OCI-LY1 (cell line): Measurements from ENCODE around the gene NUP210.
A peak's percentile ranks its signal among the peaks of the same experiment; 100 is the strongest.

Source experiments
- H2AFZ ChIP-seq: fragments of 200-600 bp; sonication (generic), shearing (Covaris generic); 2 replicates; pipeline ENCODE4 v1.6.0; 2014; ENCODE audit warnings: antibody characterized with exemption, mild to moderate bottlenecking, low read length
- H3F3A ChIP-seq: fragments of 200-600 bp; sonication (generic), shearing (Covaris generic); 2 replicates; pipeline ENCODE4 v1.6.0; 2014; ENCODE audit warnings: mild to moderate bottlenecking, antibody characterized with exemption, low read length, moderate library complexity; ENCODE audit not compliant: insufficient read depth
- H3K27ac ChIP-seq: fragments of 200-600 bp; sonication (generic); 2 replicates; pipeline ENCODE4 v1.5.1; 2014; ENCODE audit warnings: low read length, mixed run types, mild to moderate bottlenecking, low read depth; ENCODE audit not compliant: poor library complexity, severe bottlenecking
- H3K27me3 ChIP-seq: fragments of 200-600 bp; sonication (generic); 2 replicates; pipeline ENCODE4 v1.6.0; 2014; ENCODE audit warnings: antibody characterized with exemption, mild to moderate bottlenecking, low read length, moderate library complexity; ENCODE audit not compliant: insufficient read depth
- H3K36me3 ChIP-seq: fragments of 200-600 bp; sonication (generic); 2 replicates; pipeline ENCODE4 v1.6.1; 2014; ENCODE audit warnings: mild to moderate bottlenecking, antibody characterized with exemption, low read length, moderate library complexity, mixed read lengths; ENCODE audit not compliant: insufficient read depth
- H3K4me1 ChIP-seq: fragments of 200-600 bp; sonication (generic); 2 replicates; pipeline ENCODE4 v1.5.1; 2014; ENCODE audit warnings: mild to moderate bottlenecking, low read length, moderate library complexity; ENCODE audit not compliant: insufficient read depth, severe bottlenecking
- H3K4me2 ChIP-seq: fragments of 200-600 bp; sonication (generic), shearing (Covaris generic); 2 replicates; pipeline ENCODE4 v1.6.1; 2014; ENCODE audit warnings: low read length
- H3K4me3 ChIP-seq: fragments of 200-600 bp; sonication (generic); 2 replicates; pipeline ENCODE4 v1.5.1; 2014; ENCODE audit warnings: low read length, low read depth, mild to moderate bottlenecking, mixed read lengths; ENCODE audit not compliant: poor library complexity, severe bottlenecking
- H3K79me2 ChIP-seq: fragments of 200-600 bp; shearing (Covaris generic); 2 replicates; pipeline ENCODE4 v1.6.1; 2016; ENCODE audit warnings: mixed run types, low read length, mixed read lengths; ENCODE audit not compliant: insufficient read depth
- H3K9ac ChIP-seq: fragments of 200-600 bp; sonication (generic), shearing (Covaris generic); 2 replicates; pipeline ENCODE4 v1.6.1; 2014; ENCODE audit warnings: mild to moderate bottlenecking, low read length, mixed read lengths
- H3K9me2 ChIP-seq: fragments of 200-600 bp; sonication (generic), shearing (Covaris generic); 2 replicates; pipeline ENCODE4 v1.6.1; 2014; ENCODE audit warnings: low read depth, mild to moderate bottlenecking, low read length, mixed read lengths
- H3K9me3 ChIP-seq: fragments of 200-600 bp; shearing (Covaris generic); 2 replicates; pipeline ENCODE4 v1.6.1; 2014; ENCODE audit warnings: low read length, mixed read lengths
- H4K20me1 ChIP-seq: fragments of 200-600 bp; sonication (generic), shearing (Covaris generic); 2 replicates; pipeline ENCODE4 v1.6.0; 2016; ENCODE audit warnings: mild to moderate bottlenecking, low read length; ENCODE audit not compliant: insufficient read depth
- CTCF ChIP-seq: fragments of 200-600 bp; sonication (generic), shearing (Covaris generic); IDR thresholded peaks from 2 replicates; pipeline ENCODE4 v1.5.1; 2017; ENCODE audit warnings: mild to moderate bottlenecking, antibody characterized with exemption, low read length, moderate library complexity, mixed read lengths
- EZH2 ChIP-seq: fragments of 200-600 bp; sonication (generic), shearing (Covaris generic); IDR thresholded peaks from 2 replicates; pipeline ENCODE4 v1.8.0; 2017; ENCODE audit warnings: borderline replicate concordance, mixed run types, mild to moderate bottlenecking, antibody characterized with exemption, low read length, moderate library complexity, mixed read lengths

NUP210 gene

GRCh38 chr3:13324835-13325501 is 95.2 kb downstream of the NUP210 start:
- peak overlapping the region; percentile 31; the same call in 1 of the 2 replicates for H3K4me2 ChIP-seq
- H3K27me3 ChIP-seq = no peaks in the 10 kb centered on the region
- peaks cover 97% of the 10 kb centered on the region for H3K36me3 ChIP-seq
- H3K4me1 ChIP-seq = peaks cover 27% of the 10 kb centered on the region
- no peaks in the 10 kb centered on the region for H4K20me1 ChIP-seq
- no peaks in the 10 kb centered on the region for H3F3A ChIP-seq
- no peaks in the 10 kb centered on the region for H3K9me3 ChIP-seq
- peak overlapping the region; percentile 20; the same call in 1 of the 2 replicates for H3K9ac ChIP-seq
- TF ChIP-seq EZH2 = no peak
- no peak for TF ChIP-seq CTCF
- H3K9me2 ChIP-seq = no peaks in the 10 kb centered on the region
- no peak overlapping the region for H2AFZ ChIP-seq
- no peaks in the 10 kb centered on the region for H3K79me2 ChIP-seq
- no peak overlapping the region for H3K4me3 ChIP-seq
- H3K27ac ChIP-seq = peak overlapping the region; percentile 74

- H3K9me2 ChIP-seq = no peaks in the 10 kb centered on the region
- H3K27ac ChIP-seq = no peak overlapping the region
- no peaks in the 10 kb centered on the region for H3K27me3 ChIP-seq
- H3K9me3 ChIP-seq = no peaks in the 10 kb centered on the region
- peaks cover 97% of the 10 kb centered on the region for H3K36me3 ChIP-seq
- H3F3A ChIP-seq = no peaks in the 10 kb centered on the region
- H3K9ac ChIP-seq = no peak overlapping the region
- H3K4me1 ChIP-seq = peaks cover 27% of the 10 kb centered on the region
- no peak overlapping the region for H3K4me3 ChIP-seq
- no peaks in the 10 kb centered on the region for H4K20me1 ChIP-seq
- no peaks in the 10 kb centered on the region for H3K79me2 ChIP-seq
- TF ChIP-seq CTCF (no peak), EZH2 (no peak)
- no peak overlapping the region for H3K4me2 ChIP-seq
- H2AFZ ChIP-seq = no peak overlapping the region
These were observed 96.3 kb downstream of the NUP210 start for GRCh38 chr3:13323822-13324221.

GRCh38 chr3:13322324-13322723 is 97.8 kb downstream of the NUP210 start:
- Histone ChIP-seq H4K20me1 (no peaks in the 10 kb centered on the region), H3K9ac (no peak overlapping the region), H3K4me1 (peaks cover 27% of the 10 kb centered on the region), H3K9me2 (no peaks in the 10 kb centered on the region), H3K36me3 (peaks cover 97% of the 10 kb centered on the region), H3K79me2 (no peaks in the 10 kb centered on the region), H2AFZ (no peak overlapping the region), H3F3A (no peaks in the 10 kb centered on the region), H3K9me3 (no peaks in the 10 kb centered on the region), H3K27me3 (no peaks in the 10 kb centered on the region), H3K4me3 (no peak overlapping the region), H3K27ac (no peak overlapping the region), H3K4me2 (no peak overlapping the region)
- TF ChIP-seq EZH2 (no peak), CTCF (no peak)
